ENCODE measurements around the gene DDX20.

The DDX20 gene

GRCh38 chr1:111755331-111756123 lies at the start of gene DDX20:
Gene DDX20 (plus strand): TSS chr1:111755901. CDS start chr1:111755925, 24 bp downstream.
- H3K4me1 Mint-ChIP-seq = peaks cover 16 to 45% of the 10 kb centered on the region in 2 donors
- ATAC-seq (replicated peaks) (peak; percentile 91 to 93), DNase-seq (peak; percentile 94)
- peak within 1 kb of the TSS; percentile 98 for H3K27ac Mint-ChIP-seq
- peaks cover 10 to 15% of the 10 kb centered on the region in 2 donors for H3K36me3 Mint-ChIP-seq
- no peaks in the 10 kb centered on the region for H3K27me3 Mint-ChIP-seq
- no peaks in the 10 kb centered on the region for H3K9me3 Mint-ChIP-seq
- H3K4me3 Mint-ChIP-seq = peak within 1 kb of the TSS; percentile 85 to 96

GRCh38 chr1:111706921-111707320 lies 48.8 kb upstream of the DDX20 start:
- ATAC-seq (replicated peaks) (no peak), DNase-seq (no peak)
- H3K4me1 Mint-ChIP-seq = peaks cover 0 to 5% of the 10 kb centered on the region in 2 donors
- no peaks in the 10 kb centered on the region for H3K9me3 Mint-ChIP-seq
- H3K27me3 Mint-ChIP-seq = no peaks in the 10 kb centered on the region
- H3K36me3 Mint-ChIP-seq = peaks cover 33 to 39% of the 10 kb centered on the region in 2 donors
- H3K27ac Mint-ChIP-seq = no peak overlapping the region
- no peak overlapping the region for H3K4me3 Mint-ChIP-seq

GRCh38 chr1:111707906-111708305 lies 47.8 kb upstream of the DDX20 start:
- Mint-ChIP-seq H3K4me3 (no peak overlapping the region), H3K36me3 (peaks cover 27 to 38% of the 10 kb centered on the region in 2 donors), H3K4me1 (peaks cover 0 to 5% of the 10 kb centered on the region in 2 donors), H3K27ac (peak overlapping the region; percentile 57), H3K9me3 (no peaks in the 10 kb centered on the region), H3K27me3 (no peaks in the 10 kb centered on the region)
- DNase-seq = no peak
- ATAC-seq (replicated peaks) = no peak

- DNase-seq (no peak), ATAC-seq (replicated peaks) (peak in 1 of 2 donors; percentile 33)
- Mint-ChIP-seq H3K9me3 (no peaks in the 10 kb centered on the region), H3K27ac (peak overlapping the region; percentile 15), H3K4me1 (peaks cover 0 to 5% of the 10 kb centered on the region in 2 donors), H3K27me3 (no peaks in the 10 kb centered on the region), H3K36me3 (peaks cover 22 to 33% of the 10 kb centered on the region in 2 donors), H3K4me3 (no peak overlapping the region)
Observed at GRCh38 chr1:111709986-111710385, 45.7 kb upstream of the DDX20 start.

- Mint-ChIP-seq H3K27ac (peak overlapping the region; percentile 87), H3K4me1 (peaks cover 13 to 23% of the 10 kb centered on the region in 2 donors), H3K27me3 (no peaks in the 10 kb centered on the region), H3K4me3 (no peak overlapping the region), H3K9me3 (no peaks in the 10 kb centered on the region), H3K36me3 (peaks cover 23 to 48% of the 10 kb centered on the region in 2 donors)
- DNase-seq (no peak), ATAC-seq (replicated peaks) (no peak)
Observed at GRCh38 chr1:111716333-111716732, 39.4 kb upstream of the DDX20 start.

GRCh38 chr1:111717450-111717849 lies 38.3 kb upstream of the DDX20 start:
- Mint-ChIP-seq H3K4me3 (peak overlapping the region in 1 of 2 donors; percentile 19), H3K9me3 (no peaks in the 10 kb centered on the region), H3K4me1 (peaks cover 18 to 32% of the 10 kb centered on the region in 2 donors), H3K27ac (peak overlapping the region; percentile 87), H3K27me3 (no peaks in the 10 kb centered on the region), H3K36me3 (peaks cover 23 to 55% of the 10 kb centered on the region in 2 donors)
- no peak for ATAC-seq (replicated peaks)
- no peak for DNase-seq

- DNase-seq = no peak
- no peaks in the 10 kb centered on the region for H3K9me3 Mint-ChIP-seq
- peak overlapping the region; percentile 42 for H3K27ac Mint-ChIP-seq
- H3K4me3 Mint-ChIP-seq = peak overlapping the region in 1 of 2 donors; percentile 0
- H3K4me1 Mint-ChIP-seq = peaks cover 27 to 44% of the 10 kb centered on the region in 2 donors
- peaks cover 23 to 55% of the 10 kb centered on the region in 2 donors for H3K36me3 Mint-ChIP-seq
- no peaks in the 10 kb centered on the region for H3K27me3 Mint-ChIP-seq
- ATAC-seq (replicated peaks) = peak in 1 of 2 donors; percentile 10
Observed at GRCh38 chr1:111719135-111719534, 36.6 kb upstream of the DDX20 start.

GRCh38 chr1:111719674-111720132 lies 36.0 kb upstream of the DDX20 start:
- H3K27ac Mint-ChIP-seq = peak overlapping the region; percentile 93
- H3K36me3 Mint-ChIP-seq = peaks cover 23 to 52% of the 10 kb centered on the region in 2 donors
- peaks cover 27 to 44% of the 10 kb centered on the region in 2 donors for H3K4me1 Mint-ChIP-seq
- H3K27me3 Mint-ChIP-seq = no peaks in the 10 kb centered on the region
- ATAC-seq (replicated peaks) (peak in 1 of 2 donors; percentile 12), DNase-seq (no peak)
- no peaks in the 10 kb centered on the region for H3K9me3 Mint-ChIP-seq
- H3K4me3 Mint-ChIP-seq = peak overlapping the region; percentile 5 to 46

GRCh38 chr1:111720274-111720976 lies 35.3 kb upstream of the DDX20 start:
- peak overlapping the region; percentile 5 to 46 for H3K4me3 Mint-ChIP-seq
- peaks cover 27 to 44% of the 10 kb centered on the region in 2 donors for H3K4me1 Mint-ChIP-seq
- no peaks in the 10 kb centered on the region for H3K27me3 Mint-ChIP-seq
- ATAC-seq (replicated peaks) (peak in 1 of 2 donors; percentile 8), DNase-seq (no peak)
- peaks cover 17 to 55% of the 10 kb centered on the region in 2 donors for H3K36me3 Mint-ChIP-seq
- H3K9me3 Mint-ChIP-seq = no peaks in the 10 kb centered on the region
- peak overlapping the region; percentile 93 for H3K27ac Mint-ChIP-seq

- DNase-seq = no peak
- peaks cover 17 to 55% of the 10 kb centered on the region in 2 donors for H3K36me3 Mint-ChIP-seq
- peak overlapping the region; percentile 93 for H3K27ac Mint-ChIP-seq
- no peaks in the 10 kb centered on the region for H3K27me3 Mint-ChIP-seq
- no peaks in the 10 kb centered on the region for H3K9me3 Mint-ChIP-seq
- H3K4me1 Mint-ChIP-seq = peaks cover 27 to 44% of the 10 kb centered on the region in 2 donors
- ATAC-seq (replicated peaks) = peak; percentile 3 to 6
- H3K4me3 Mint-ChIP-seq = peak overlapping the region; percentile 28 to 30
Observed at GRCh38 chr1:111720977-111721786, 34.5 kb upstream of the DDX20 start.

GRCh38 chr1:111723091-111723806 lies 32.5 kb upstream of the DDX20 start:
- DNase-seq (no peak), ATAC-seq (replicated peaks) (no peak)
- no peak overlapping the region for H3K4me3 Mint-ChIP-seq
- H3K9me3 Mint-ChIP-seq = no peaks in the 10 kb centered on the region
- H3K36me3 Mint-ChIP-seq = peaks cover 6 to 45% of the 10 kb centered on the region in 2 donors
- peak overlapping the region; percentile 49 for H3K27ac Mint-ChIP-seq
- H3K4me1 Mint-ChIP-seq = peaks cover 24 to 31% of the 10 kb centered on the region in 2 donors
- H3K27me3 Mint-ChIP-seq = no peaks in the 10 kb centered on the region

- DNase-seq (no peak), ATAC-seq (replicated peaks) (no peak)
- Mint-ChIP-seq H3K4me1 (peaks cover 24 to 31% of the 10 kb centered on the region in 2 donors), H3K9me3 (no peaks in the 10 kb centered on the region), H3K36me3 (peaks cover 6 to 41% of the 10 kb centered on the region in 2 donors), H3K27ac (no peak overlapping the region), H3K4me3 (no peak overlapping the region), H3K27me3 (no peaks in the 10 kb centered on the region)
Observed at GRCh38 chr1:111723871-111724270, 31.8 kb upstream of the DDX20 start.

GRCh38 chr1:111725192-111725591 lies 30.5 kb upstream of the DDX20 start:
- no peak overlapping the region for H3K4me3 Mint-ChIP-seq
- H3K27ac Mint-ChIP-seq = peak overlapping the region; percentile 15
- ATAC-seq (replicated peaks) = no peak
- no peak for DNase-seq
- no peaks in the 10 kb centered on the region for H3K27me3 Mint-ChIP-seq
- H3K36me3 Mint-ChIP-seq = peaks cover 6 to 34% of the 10 kb centered on the region in 2 donors
- H3K4me1 Mint-ChIP-seq = peaks cover 21 to 31% of the 10 kb centered on the region in 2 donors
- no peaks in the 10 kb centered on the region for H3K9me3 Mint-ChIP-seq
